ENCODE results near the gene ZNF627. TPM values are rescaled to one million over a fixed set of nuclear protein-coding genes. Genes with fewer than 3 reads are reported as not detected.

ZNF627 gene
- total RNA-seq (2014; rRNA removed; shearing (Covaris generic)), result 14.6 and 14.7 TPM in 2 replicates

DNA sequence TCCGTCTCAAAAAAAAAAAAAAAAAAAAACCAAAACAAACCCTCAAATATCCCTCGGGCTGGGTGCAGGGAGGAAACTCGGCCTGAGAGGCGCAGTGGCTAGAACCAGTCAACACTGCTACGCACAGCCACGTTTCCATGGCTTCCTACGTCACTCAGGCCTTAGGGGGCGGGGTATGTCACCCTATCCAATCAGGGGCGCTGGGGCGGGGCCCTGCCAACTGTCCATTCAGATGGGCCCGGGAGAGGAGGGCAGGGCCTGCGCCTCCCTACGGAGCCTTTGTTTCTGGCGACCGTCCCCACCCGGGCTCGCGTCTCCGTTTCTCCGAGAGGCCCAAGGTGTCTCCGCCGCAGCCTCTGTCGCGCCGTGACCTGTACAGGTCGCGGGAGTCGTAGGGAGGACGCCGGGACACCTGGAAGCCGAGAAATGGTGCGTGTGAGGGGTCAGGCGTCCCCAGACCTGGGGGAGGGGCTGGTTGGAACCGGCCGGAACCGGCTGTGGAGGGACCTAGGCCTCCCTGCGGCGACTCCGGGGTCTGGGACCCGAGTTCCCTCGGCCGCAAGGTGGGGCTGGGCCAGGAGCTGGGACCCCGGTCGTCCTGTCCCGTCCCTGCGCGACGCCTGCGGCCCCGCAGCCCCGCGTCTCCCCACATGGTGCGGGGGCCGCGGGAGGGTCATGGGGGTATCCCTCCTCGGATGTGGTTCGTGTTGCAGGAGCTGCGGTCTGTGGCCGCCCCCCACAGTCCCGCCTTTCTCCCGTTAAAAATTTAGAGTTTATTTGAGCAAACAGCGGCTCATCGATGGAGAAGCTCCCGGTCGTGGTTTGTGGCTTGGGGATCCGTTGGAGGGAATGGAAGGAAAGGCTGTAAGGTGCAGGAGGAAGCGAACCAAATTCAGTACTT, at the start of gene ZNF627:
Gene ZNF627, plus strand, starts transcription at position 282 of the 901 bp plus-strand sequence. Its CDS starts 145 bp downstream, at position 427.
- peaks cover 38% of the 10 kb centered on the region for H3K36me3 ChIP-seq
- H3K9me3 ChIP-seq (replicated peaks), result 0 out of 2 replicates have a peak, but pooled peaks cover 5% of the 10 kb centered on the region
- peak within 1 kb of the TSS; percentile 90 for H3K4me3 ChIP-seq
- H3K27ac ChIP-seq, result peak within 1 kb of the TSS; percentile 92
- peaks cover 4% of the 10 kb centered on the region for H3K4me1 ChIP-seq (replicated peaks)
- peak; percentile 96 to 99 for DNase-seq (ENCODE audit: low read depth in 1 of 2, low spot score in 2 of 2)
- H3K27me3 ChIP-seq (replicated peaks), result no peaks in the 10 kb centered on the region

DNA sequence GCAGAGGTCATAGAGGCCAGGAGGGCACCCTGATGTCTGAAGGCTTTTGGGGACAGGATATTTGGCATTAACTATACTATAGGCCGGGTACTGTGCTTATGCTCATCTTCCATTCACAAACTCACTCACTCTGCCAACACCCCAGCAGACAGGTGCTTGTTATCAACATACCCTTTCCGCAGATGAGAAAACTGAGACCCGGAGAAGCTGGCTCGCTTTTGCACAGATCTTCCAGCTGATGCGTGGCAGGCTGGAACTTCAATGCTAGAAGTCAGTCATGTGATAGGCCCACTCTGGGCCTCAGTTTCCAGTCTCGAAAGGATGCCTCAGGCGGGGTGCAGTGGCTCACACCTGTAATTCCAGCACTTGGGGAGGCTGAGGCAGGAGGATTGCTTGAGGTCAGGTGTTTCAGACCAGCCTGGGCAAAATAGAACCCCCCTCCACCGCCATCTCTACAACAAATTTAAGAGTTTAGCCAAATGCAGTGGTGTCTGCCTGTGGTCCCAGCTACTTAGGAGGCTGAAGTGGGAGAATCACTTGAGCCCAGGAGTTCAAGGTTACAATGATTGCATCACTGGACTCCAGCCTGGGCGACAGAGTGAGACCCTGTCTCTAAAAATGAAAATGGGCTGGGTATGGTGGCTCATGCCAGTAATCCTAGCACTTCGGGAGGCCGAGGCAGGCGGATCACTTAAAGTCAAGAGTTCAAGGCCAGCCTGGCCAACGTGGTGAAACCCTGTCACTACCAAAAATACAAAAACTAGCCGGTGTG, 49.2 kb upstream of the ZNF627 start:
- H3K4me1 ChIP-seq (replicated peaks), result peaks cover 3% of the 10 kb centered on the region; the same call in 1 of the 2 replicates
- H3K27ac ChIP-seq, result no peak overlapping the region
- no peak overlapping the region for H3K4me3 ChIP-seq
- no peak for DNase-seq (ENCODE audit: low read depth in 1 of 2, low spot score in 2 of 2)
- H3K36me3 ChIP-seq, result peaks cover 24% of the 10 kb centered on the region
- no peaks in the 10 kb centered on the region for H3K9me3 ChIP-seq (replicated peaks)
- no peaks in the 10 kb centered on the region for H3K27me3 ChIP-seq (replicated peaks)

DNA sequence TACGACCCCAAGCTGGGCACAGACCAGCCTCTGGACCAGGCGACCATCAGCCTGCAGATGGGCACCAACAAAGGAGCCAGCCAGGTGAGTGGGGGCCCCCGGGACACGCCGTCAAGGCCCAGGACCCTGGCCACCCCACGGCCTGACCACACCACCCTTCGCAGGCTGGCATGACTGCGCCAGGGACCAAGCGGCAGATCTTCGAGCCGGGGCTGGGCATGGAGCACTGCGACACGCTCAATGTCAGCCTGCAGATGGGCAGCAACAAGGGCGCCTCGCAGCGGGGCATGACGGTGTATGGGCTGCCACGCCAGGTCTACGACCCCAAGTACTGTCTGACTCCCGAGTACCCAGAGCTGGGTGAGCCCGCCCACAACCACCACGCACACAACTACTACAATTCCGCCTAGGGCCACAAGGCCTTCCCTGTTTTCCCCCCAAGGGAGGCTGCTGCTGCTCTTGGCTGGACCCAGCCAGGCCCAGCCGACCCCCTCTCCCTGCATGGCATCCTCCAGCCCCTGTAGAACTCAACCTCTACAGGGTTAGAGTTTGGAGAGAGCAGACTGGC, 47.8 kb upstream of the ZNF627 start:
- H3K36me3 ChIP-seq, result peaks cover 37% of the 10 kb centered on the region
- H3K4me3 ChIP-seq, result no peak overlapping the region
- peaks cover 3% of the 10 kb centered on the region; the same call in 1 of the 2 replicates for H3K4me1 ChIP-seq (replicated peaks)
- H3K27ac ChIP-seq, result no peak overlapping the region
- H3K27me3 ChIP-seq (replicated peaks), result no peaks in the 10 kb centered on the region
- DNase-seq (ENCODE audit: low read depth in 1 of 2, low spot score in 2 of 2), result no peak
- no peaks in the 10 kb centered on the region for H3K9me3 ChIP-seq (replicated peaks)

DNA sequence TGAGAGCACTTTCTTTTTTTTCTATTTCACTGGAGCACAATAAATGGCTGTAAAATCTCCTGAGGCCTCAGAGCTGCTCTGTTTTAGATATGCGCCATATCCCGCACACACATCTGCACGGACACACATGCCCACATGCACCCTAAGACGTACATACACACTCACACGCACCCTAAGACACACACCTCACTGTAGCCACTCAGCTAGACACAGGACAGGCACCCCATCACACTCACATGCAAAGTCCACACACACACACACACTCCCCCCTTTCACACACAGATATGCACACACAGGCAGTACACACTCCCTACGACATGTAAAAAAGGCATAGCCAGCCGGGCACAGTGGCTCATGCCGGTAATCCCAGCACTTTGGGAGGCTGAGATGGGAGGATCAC, 47.0 kb upstream of the ZNF627 start:
- H3K27me3 ChIP-seq (replicated peaks), result no peaks in the 10 kb centered on the region
- H3K36me3 ChIP-seq, result peaks cover 39% of the 10 kb centered on the region
- H3K4me1 ChIP-seq (replicated peaks), result peaks cover 3% of the 10 kb centered on the region; the same call in 1 of the 2 replicates
- no peak for DNase-seq (ENCODE audit: low read depth in 1 of 2, low spot score in 2 of 2)
- no peak overlapping the region for H3K27ac ChIP-seq
- H3K4me3 ChIP-seq, result no peak overlapping the region
- H3K9me3 ChIP-seq (replicated peaks), result no peaks in the 10 kb centered on the region

DNA sequence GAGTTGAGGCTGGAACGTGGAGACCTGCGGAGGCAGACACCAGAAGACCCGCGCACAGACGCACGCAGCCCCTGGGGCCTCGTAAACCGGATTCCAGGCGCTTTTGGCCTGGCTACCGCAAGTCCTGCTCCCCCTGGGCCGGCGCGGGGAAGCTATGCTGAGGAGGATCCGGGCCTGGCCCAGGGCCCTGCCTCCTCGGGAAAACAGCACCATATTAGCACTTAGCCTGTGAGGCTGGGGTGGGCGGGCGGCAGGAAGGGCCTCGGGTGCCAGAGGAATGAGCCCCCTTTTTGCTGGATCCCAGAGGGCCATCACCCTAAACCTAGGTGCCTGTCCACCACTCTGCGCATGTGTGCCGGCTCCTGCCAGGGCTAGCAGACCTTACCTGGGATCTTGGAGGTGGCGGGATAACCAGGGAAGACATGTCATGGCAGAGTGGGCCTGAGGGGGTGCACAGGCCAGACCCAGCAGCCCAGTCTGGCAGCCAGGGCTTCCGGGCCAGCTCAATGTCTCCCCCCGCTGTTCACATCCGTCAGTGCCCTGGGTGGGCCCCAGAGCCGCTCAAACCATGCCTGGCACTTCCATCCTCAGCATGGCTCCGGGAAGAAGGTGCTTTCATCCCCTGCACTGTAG, 45.6 kb upstream of the ZNF627 start:
- DNase-seq (ENCODE audit: low read depth in 1 of 2, low spot score in 2 of 2), result no peak
- Histone ChIP-seq H3K36me3 (peaks cover 45% of the 10 kb centered on the region), H3K4me3 (no peak overlapping the region), H3K4me1 (replicated peaks) (no peaks in the 10 kb centered on the region), H3K27me3 (replicated peaks) (no peaks in the 10 kb centered on the region), H3K27ac (no peak overlapping the region), H3K9me3 (replicated peaks) (no peaks in the 10 kb centered on the region)

DNA sequence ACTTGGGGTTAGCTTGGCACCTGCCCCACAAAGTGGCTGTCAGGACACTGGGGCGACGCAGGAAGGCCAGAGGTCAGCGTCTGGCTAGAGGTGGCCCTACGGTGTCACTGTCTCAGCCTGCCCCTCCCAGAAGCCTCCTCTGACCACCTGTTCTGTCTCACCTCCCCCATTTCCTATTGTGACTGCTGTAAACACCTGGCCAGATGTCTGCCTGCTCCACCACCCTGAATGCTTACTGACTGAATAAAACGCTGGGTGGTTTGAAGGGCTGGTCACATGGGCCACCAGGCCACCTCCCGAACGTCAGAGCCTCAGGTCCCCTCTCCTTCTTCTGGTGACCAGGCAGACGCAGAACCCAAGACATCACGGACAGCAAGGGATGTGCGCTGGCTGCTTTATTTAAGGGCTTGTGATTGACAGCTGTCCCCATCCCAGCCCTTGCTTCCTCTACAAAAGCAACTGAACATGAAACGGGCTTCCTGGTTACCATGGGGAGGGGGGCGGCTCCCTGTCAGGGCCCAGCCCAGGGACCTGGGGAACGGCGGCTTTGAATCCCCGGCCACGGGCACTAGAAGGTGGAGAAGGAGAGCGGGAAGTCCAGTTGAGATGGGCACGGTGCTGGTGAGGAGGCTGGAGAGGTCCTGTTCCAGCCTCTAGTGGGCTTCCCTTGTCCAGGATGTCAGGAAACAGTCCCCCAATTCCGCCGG, 44.5 kb upstream of the ZNF627 start:
- no peaks in the 10 kb centered on the region for H3K27me3 ChIP-seq (replicated peaks)
- peaks cover 1% of the 10 kb centered on the region for H3K4me1 ChIP-seq (replicated peaks)
- no peak overlapping the region for H3K4me3 ChIP-seq
- H3K9me3 ChIP-seq (replicated peaks), result no peaks in the 10 kb centered on the region
- no peak overlapping the region for H3K27ac ChIP-seq
- DNase-seq (ENCODE audit: low read depth in 1 of 2, low spot score in 2 of 2), result no peak
- peaks cover 45% of the 10 kb centered on the region for H3K36me3 ChIP-seq

DNA sequence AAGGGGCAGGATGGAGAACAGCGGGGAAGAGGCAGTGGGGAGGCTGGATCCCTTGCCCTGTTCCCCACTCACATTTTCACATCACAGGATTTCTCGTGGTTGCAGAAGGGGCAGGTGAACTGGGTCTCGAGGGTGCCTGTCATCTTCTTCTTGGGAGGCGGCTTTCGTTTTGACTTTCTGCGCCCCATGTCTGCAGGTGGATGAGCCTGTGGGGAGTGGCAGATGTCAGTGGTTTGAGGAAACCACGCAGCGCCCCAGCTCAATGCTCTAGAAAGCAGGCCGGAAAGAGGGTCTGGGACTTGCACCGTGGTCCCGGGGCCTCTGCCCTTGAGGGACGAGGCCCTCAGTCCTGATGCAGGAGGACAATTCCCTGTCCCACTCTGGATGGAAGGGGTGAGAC, 43.1 kb upstream of the ZNF627 start:
- H3K36me3 ChIP-seq, result peaks cover 48% of the 10 kb centered on the region
- H3K9me3 ChIP-seq (replicated peaks), result no peaks in the 10 kb centered on the region
- DNase-seq (ENCODE audit: low read depth in 1 of 2, low spot score in 2 of 2), result no peak
- peaks cover 6% of the 10 kb centered on the region for H3K4me1 ChIP-seq (replicated peaks)
- no peak overlapping the region for H3K4me3 ChIP-seq
- no peak overlapping the region for H3K27ac ChIP-seq
- no peaks in the 10 kb centered on the region for H3K27me3 ChIP-seq (replicated peaks)

DNA sequence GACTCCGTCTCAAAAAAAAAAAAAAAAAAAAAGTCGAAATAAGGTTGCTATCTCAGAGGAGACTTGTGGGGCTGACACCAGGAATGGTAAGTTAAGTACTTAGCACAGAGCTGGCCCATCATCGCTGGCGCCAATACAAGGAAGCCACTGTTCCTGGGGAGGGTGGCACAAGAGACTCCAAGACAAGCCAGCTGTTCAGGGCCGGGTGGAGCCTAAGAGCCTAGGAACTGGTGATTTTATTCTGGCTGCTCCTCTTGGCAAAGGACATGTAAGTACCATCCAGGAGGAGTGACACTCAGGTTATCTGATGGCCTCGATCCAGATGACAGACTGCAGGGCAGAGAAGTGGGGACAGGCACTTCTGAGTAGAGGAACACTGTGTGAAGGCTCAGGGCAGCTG, 42.0 kb upstream of the ZNF627 start:
- no peaks in the 10 kb centered on the region for H3K27me3 ChIP-seq (replicated peaks)
- no peak overlapping the region for H3K4me3 ChIP-seq
- DNase-seq (ENCODE audit: low read depth in 1 of 2, low spot score in 2 of 2), result no peak
- H3K9me3 ChIP-seq (replicated peaks), result no peaks in the 10 kb centered on the region
- peaks cover 10% of the 10 kb centered on the region for H3K4me1 ChIP-seq (replicated peaks)
- H3K36me3 ChIP-seq, result peaks cover 45% of the 10 kb centered on the region
- H3K27ac ChIP-seq, result no peak overlapping the region

DNA sequence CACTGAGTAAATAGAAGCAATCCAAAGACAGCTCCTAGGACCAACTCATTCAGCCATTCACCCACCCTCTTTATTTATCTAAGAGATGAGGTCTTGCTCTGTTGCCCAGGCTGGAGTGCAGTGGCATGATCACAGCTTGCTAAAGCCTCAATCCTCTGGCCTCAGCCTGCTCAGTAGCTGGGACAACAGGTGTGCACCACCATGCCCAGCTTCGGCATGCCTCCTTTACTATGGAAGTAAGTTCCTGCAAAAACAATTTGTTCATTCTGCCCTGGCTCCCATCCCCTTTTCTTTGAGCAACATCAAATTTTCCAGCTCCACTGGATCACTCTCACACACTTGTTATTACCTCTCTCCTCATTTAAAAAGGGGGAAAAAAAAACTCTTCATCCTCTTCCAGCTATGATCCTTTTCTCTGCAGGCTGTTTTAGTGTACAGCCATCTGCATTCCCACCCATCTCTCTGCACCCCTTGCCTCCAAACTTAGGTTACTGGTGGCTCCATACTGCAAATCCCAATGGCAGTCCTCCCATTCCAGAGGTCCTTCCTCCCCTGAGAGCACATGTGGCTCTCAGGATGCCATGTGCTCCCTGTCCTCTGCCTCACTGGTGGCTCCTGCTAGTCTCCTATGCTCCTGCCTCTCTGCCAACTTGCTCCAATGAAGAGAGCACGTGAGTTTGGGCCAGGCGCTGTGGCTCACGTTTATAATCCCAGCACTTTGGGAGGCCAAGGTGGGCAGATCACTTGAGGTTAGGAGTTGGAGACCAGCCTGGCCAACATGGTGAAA, 40.5 kb upstream of the ZNF627 start:
- H3K27me3 ChIP-seq (replicated peaks), result no peaks in the 10 kb centered on the region
- peaks cover 10% of the 10 kb centered on the region for H3K4me1 ChIP-seq (replicated peaks)
- H3K4me3 ChIP-seq, result no peak overlapping the region
- no peak overlapping the region for H3K27ac ChIP-seq
- H3K36me3 ChIP-seq, result peaks cover 37% of the 10 kb centered on the region
- H3K9me3 ChIP-seq (replicated peaks), result no peaks in the 10 kb centered on the region
- no peak for DNase-seq (ENCODE audit: low read depth in 1 of 2, low spot score in 2 of 2)

DNA sequence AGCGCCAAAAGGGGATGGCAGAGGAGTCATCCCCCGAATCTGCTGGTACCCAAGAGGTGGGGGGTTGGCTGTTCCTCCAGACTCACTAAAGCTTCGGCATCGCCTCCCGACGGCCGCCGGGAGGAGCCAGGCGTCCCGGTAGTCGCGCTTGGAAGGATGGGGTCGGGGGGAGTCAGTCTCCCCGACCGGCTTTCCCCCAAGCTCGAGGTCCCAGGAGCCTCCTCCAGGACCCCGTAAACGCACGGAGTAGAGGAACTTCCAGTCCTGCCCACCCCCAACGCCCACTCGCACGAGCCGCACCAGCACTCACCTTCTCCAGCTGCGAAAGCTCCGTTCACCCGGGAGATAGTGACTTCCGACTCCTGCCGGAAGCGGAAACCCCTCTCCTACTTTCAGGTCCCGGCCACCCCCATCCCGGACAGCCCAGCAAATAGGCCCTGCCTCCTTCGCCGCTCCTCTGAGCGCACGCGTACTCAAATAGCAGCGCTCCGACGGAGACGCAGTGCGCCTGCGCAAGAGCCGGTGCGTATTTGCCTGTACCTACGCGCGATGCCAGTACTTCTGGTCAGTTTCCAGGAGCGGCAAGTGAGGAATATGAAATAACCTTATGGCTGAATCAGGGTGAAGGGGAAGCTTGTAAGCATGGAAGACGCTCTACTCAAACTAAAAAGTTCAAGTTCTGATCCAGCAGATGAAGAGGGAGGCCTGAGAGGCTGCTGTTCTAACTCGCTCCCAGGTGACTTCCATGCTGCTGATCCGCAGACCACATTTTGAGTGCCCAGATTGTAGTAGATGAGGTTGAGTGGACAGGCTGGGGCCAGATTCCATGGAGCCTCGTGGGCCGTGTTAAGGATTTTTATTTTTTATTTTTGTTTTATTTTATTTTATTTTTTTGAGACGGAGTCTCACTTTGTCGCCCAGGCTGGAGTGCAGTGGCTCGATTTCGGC, 38.1 kb upstream of the ZNF627 start, which contains the start of gene ELOF1:
Gene ELOF1, minus strand, starts transcription at position 350 of the 948 bp plus-strand sequence. CDS start 4,883 bp downstream, outside the sequence.
- Histone ChIP-seq H3K4me3 (peak within 1 kb of the TSS; percentile 76), H3K27ac (no peak within 1 kb of the TSS)

DNA sequence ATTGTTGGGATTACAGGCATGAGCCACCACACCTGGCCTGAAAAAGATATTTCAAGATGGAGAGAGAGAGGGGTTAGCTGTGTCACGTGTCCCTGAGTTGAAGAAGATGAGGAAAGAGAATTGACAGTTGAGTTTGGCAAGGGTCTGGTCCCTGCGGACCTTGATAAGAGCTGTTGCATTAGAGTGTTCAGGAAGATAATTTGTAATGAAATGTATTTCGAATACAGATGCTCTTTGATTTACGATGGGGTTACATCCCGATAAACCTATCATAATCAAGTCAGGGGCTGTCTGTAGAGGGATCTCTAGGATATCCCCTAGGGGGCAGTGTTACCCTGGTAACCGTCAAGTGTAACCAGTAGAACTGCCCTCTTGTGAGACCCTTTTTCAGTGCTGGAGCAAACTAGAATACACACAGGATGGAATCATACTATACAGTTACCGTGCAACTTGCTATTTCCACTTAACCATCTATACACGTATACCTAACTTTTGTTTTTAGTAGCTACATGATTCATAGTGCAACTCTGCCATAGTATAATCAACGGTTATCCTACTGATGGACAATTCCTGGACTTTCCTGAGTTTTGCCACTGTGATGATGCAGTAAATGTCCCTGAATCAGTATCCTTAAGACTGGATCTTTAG, 36.8 kb upstream of the ZNF627 start:
- no peaks in the 10 kb centered on the region for H3K9me3 ChIP-seq (replicated peaks)
- DNase-seq (ENCODE audit: low read depth in 1 of 2, low spot score in 2 of 2), result peak; percentile 41 to 64
- no peaks in the 10 kb centered on the region for H3K27me3 ChIP-seq (replicated peaks)
- H3K36me3 ChIP-seq, result peaks cover 7% of the 10 kb centered on the region
- H3K27ac ChIP-seq, result no peak overlapping the region
- peaks cover 10% of the 10 kb centered on the region for H3K4me1 ChIP-seq (replicated peaks)
- no peak overlapping the region for H3K4me3 ChIP-seq

More for the DNA sequence above, 38.1 kb upstream of the ZNF627 start, which contains the start of gene ELOF1:
- H3K9me3 ChIP-seq (replicated peaks), result no peaks in the 10 kb centered on the region
- peak; percentile 92 to 98 for DNase-seq (ENCODE audit: low read depth in 1 of 2, low spot score in 2 of 2)
- no peaks in the 10 kb centered on the region for H3K27me3 ChIP-seq (replicated peaks)
- peaks cover 14% of the 10 kb centered on the region for H3K36me3 ChIP-seq
- H3K4me1 ChIP-seq (replicated peaks), result peaks cover 10% of the 10 kb centered on the region

Data from SJSA1 (cell line).